ENCODE results near the gene HSPB1. TPM values are rescaled to one million over a fixed set of nuclear protein-coding genes. Genes with fewer than 3 reads are reported as not detected.
A peak's percentile ranks its signal among the peaks of the same experiment; 100 is the strongest.

HSPB1 gene
- total and polyA plus RNA-seq, 2 donors (not counting 1 experiment from before 2014, with no cell fraction given) = 70.0 to 234 TPM

DNA sequence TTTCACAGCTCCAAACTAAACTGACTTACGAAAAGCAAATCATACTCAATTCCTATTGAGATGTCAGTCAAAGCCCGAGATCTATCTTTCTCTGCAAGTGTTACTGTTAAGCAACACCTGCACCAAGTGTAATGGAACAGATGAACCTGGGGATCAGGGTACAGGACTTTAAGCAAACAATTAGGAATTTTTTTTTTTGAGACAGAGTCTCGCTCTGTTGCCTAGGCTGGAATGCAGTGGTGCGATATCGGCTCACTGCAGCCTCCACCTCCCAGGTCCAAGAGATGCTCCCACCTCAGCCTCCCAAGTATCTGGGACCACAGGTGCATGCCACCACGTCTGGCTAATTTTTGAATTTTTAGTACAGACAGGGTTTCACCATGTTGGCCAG is 41.5 kb downstream of the HSPB1 start:
- H3K4me3 ChIP-seq (replicated peaks in 1 of 4; ENCODE audit: control extremely low read depth in 1 of 4, insufficient read depth in 1 of 4, low read depth in 3 of 4, low read length in 4 of 4) = no peak overlapping the region
- no peak for DNase-seq (ENCODE audit: low read depth in 2 of 2)
- TF ChIP-seq EZH2 (IDR thresholded peaks at IDR 0.05; ENCODE audit: low read length, missing control alignments) = no peak
- TF ChIP-seq, protein P1, sequence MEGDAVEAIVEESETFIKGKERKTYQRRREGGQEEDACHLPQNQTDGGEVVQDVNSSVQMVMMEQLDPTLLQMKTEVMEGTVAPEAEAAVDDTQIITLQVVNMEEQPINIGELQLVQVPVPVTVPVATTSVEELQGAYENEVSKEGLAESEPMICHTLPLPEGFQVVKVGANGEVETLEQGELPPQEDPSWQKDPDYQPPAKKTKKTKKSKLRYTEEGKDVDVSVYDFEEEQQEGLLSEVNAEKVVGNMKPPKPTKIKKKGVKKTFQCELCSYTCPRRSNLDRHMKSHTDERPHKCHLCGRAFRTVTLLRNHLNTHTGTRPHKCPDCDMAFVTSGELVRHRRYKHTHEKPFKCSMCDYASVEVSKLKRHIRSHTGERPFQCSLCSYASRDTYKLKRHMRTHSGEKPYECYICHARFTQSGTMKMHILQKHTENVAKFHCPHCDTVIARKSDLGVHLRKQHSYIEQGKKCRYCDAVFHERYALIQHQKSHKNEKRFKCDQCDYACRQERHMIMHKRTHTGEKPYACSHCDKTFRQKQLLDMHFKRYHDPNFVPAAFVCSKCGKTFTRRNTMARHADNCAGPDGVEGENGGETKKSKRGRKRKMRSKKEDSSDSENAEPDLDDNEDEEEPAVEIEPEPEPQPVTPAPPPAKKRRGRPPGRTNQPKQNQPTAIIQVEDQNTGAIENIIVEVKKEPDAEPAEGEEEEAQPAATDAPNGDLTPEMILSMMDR (conservative IDR thresholded peaks at IDR 0.05 in 1 of 2, IDR thresholded peaks at IDR 0.05 in 1 of 2; ENCODE audit: low read depth in 1 of 2, low read length in 2 of 2) = no peak
- H4K20me1 ChIP-seq (ENCODE audit: control insufficient read depth, extremely low read depth, insufficient read depth, low read length) = peaks cover 5% of the 10 kb centered on the region
- H3K27ac ChIP-seq (ENCODE audit: insufficient read depth, low read length) = no peak overlapping the region
- H3K27me3 ChIP-seq (ENCODE audit: control insufficient read depth, insufficient read depth, low read length) = no peaks in the 10 kb centered on the region
- H3K36me3 ChIP-seq (ENCODE audit: control insufficient read depth, insufficient read depth, low read length) = peaks cover 20% of the 10 kb centered on the region
- no peaks in the 10 kb centered on the region for H3K9me3 ChIP-seq (ENCODE audit: control insufficient read depth, insufficient read depth, low read depth, low read length)
- no peak overlapping the region for H3K4me2 ChIP-seq (ENCODE audit: extremely low read depth, insufficient read depth, low read length)
- no peak overlapping the region for H3K9ac ChIP-seq (ENCODE audit: insufficient read depth, low read length)
- peaks cover 97% of the 10 kb centered on the region for H3K79me2 ChIP-seq (ENCODE audit: control insufficient read depth, insufficient read depth, low read length)
- H2AFZ ChIP-seq (ENCODE audit: low read length) = no peak overlapping the region
- H3K4me1 ChIP-seq (ENCODE audit: control insufficient read depth, extremely low read depth, insufficient read depth, low read length) = peaks cover 12% of the 10 kb centered on the region

GRCh38 chr7:76346097-76346496 is 43.6 kb downstream of the HSPB1 start:
- no peak for DNase-seq (ENCODE audit: low read depth in 2 of 2)
- no peak overlapping the region for H3K27ac ChIP-seq (ENCODE audit: insufficient read depth, low read length)
- H3K27me3 ChIP-seq (ENCODE audit: control insufficient read depth, insufficient read depth, low read length) = no peaks in the 10 kb centered on the region
- H3K9ac ChIP-seq (ENCODE audit: insufficient read depth, low read length) = no peak overlapping the region
- H3K36me3 ChIP-seq (ENCODE audit: control insufficient read depth, insufficient read depth, low read length) = peaks cover 20% of the 10 kb centered on the region
- no peaks in the 10 kb centered on the region for H3K9me3 ChIP-seq (ENCODE audit: control insufficient read depth, insufficient read depth, low read depth, low read length)
- H3K4me1 ChIP-seq (ENCODE audit: control insufficient read depth, extremely low read depth, insufficient read depth, low read length) = peaks cover 6% of the 10 kb centered on the region
- TF ChIP-seq, protein P1 (conservative IDR thresholded peaks at IDR 0.05 in 1 of 2, IDR thresholded peaks at IDR 0.05 in 1 of 2; ENCODE audit: low read depth in 1 of 2, low read length in 2 of 2) = no peak
- TF ChIP-seq EZH2 (IDR thresholded peaks at IDR 0.05; ENCODE audit: low read length, missing control alignments) = no peak
- H3K79me2 ChIP-seq (ENCODE audit: control insufficient read depth, insufficient read depth, low read length) = peaks cover 97% of the 10 kb centered on the region
- H2AFZ ChIP-seq (ENCODE audit: low read length) = no peak overlapping the region
- H4K20me1 ChIP-seq (ENCODE audit: control insufficient read depth, extremely low read depth, insufficient read depth, low read length) = peaks cover 2% of the 10 kb centered on the region
- no peak overlapping the region for H3K4me3 ChIP-seq (replicated peaks in 1 of 4; ENCODE audit: control extremely low read depth in 1 of 4, insufficient read depth in 1 of 4, low read depth in 3 of 4, low read length in 4 of 4)
- no peak overlapping the region for H3K4me2 ChIP-seq (ENCODE audit: extremely low read depth, insufficient read depth, low read length)

GRCh38 chr7:76346778-76347177 is 44.3 kb downstream of the HSPB1 start:
- TF ChIP-seq, protein P1 (conservative IDR thresholded peaks at IDR 0.05 in 1 of 2, IDR thresholded peaks at IDR 0.05 in 1 of 2; ENCODE audit: low read depth in 1 of 2, low read length in 2 of 2) = no peak
- no peak for TF ChIP-seq EZH2 (IDR thresholded peaks at IDR 0.05; ENCODE audit: low read length, missing control alignments)
- H3K4me2 ChIP-seq (ENCODE audit: extremely low read depth, insufficient read depth, low read length) = no peak overlapping the region
- H3K9ac ChIP-seq (ENCODE audit: insufficient read depth, low read length) = no peak overlapping the region
- no peak overlapping the region for H2AFZ ChIP-seq (ENCODE audit: low read length)
- no peaks in the 10 kb centered on the region for H3K27me3 ChIP-seq (ENCODE audit: control insufficient read depth, insufficient read depth, low read length)
- peaks cover 97% of the 10 kb centered on the region for H3K79me2 ChIP-seq (ENCODE audit: control insufficient read depth, insufficient read depth, low read length)
- no peaks in the 10 kb centered on the region for H3K9me3 ChIP-seq (ENCODE audit: control insufficient read depth, insufficient read depth, low read depth, low read length)
- H4K20me1 ChIP-seq (ENCODE audit: control insufficient read depth, extremely low read depth, insufficient read depth, low read length) = peaks cover 3% of the 10 kb centered on the region
- H3K4me3 ChIP-seq (replicated peaks in 1 of 4; ENCODE audit: control extremely low read depth in 1 of 4, insufficient read depth in 1 of 4, low read depth in 3 of 4, low read length in 4 of 4) = no peak overlapping the region
- peak in 1 of 2 donors; percentile 20 for DNase-seq (ENCODE audit: low read depth in 2 of 2)
- H3K4me1 ChIP-seq (ENCODE audit: control insufficient read depth, extremely low read depth, insufficient read depth, low read length) = peaks cover 6% of the 10 kb centered on the region
- H3K27ac ChIP-seq (ENCODE audit: insufficient read depth, low read length) = peak overlapping the region; percentile 38
- peaks cover 22% of the 10 kb centered on the region for H3K36me3 ChIP-seq (ENCODE audit: control insufficient read depth, insufficient read depth, low read length)

Data from fibroblast of lung (primary cell).